SH-SY5Y (cell line): Measurements from ENCODE around the gene KIF26B.

Experiments
- GATA2 ChIP-seq: IDR thresholded peaks from 2 replicates; pipeline ENCODE4 v1.6.1; 2011; ENCODE audit warnings: mild to moderate bottlenecking, low read depth, low read length
- GATA3 ChIP-seq: IDR thresholded peaks from 2 replicates; pipeline ENCODE4 v1.6.1; 2011; ENCODE audit warnings: low read depth, mild to moderate bottlenecking, low read length, moderate library complexity

The KIF26B gene

GRCh38 chr1:245201201-245201600 lies 46.4 kb downstream of the KIF26B start:
- TF ChIP-seq GATA3 (no peak), GATA2 (no peak)

GRCh38 chr1:245201827-245202226 lies 47.0 kb downstream of the KIF26B start:
- TF ChIP-seq GATA2 = no peak
- no peak for TF ChIP-seq GATA3

DNA sequence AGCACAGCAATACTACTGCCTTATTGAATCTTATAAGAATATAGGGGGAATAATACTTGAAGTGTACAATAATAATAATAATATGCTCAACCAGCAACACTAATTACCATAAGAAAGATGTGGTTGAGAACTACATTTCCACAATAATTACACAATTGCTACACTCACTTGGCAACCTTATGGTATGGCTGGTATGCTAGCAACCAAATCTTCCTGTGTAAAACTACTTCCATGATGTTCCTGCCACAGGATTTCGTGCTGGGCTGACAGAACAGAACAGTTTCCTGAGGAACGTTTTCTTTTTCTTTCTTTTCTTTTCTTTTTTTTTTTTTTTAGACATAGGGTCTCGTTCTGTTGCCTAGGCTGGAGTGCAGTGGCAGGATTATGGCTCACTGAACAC lies 50.6 kb downstream of the KIF26B start:
- TF ChIP-seq GATA2 = no peak
- TF ChIP-seq GATA3 = no peak

DNA sequence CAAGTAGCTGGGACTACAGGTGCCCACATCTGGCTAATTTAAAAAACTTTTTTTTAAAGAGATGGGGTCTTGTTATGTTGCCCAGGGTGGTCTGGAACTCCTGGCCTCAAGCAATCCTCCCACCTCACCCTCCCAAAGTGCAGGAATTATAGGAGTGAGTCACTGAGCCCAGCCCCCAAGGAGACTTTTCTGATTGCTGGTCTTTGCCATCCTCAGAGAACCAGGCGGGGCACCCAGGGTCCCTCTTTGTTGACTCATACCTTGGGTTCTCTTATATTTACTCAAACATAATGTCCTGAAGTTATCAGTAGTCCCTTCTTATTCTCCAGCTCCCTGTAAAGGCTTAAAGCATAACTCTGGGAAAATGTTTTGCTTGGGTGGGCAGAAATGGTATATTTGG lies 51.1 kb downstream of the KIF26B start:
- no peak for TF ChIP-seq GATA3
- TF ChIP-seq GATA2 = no peak

DNA sequence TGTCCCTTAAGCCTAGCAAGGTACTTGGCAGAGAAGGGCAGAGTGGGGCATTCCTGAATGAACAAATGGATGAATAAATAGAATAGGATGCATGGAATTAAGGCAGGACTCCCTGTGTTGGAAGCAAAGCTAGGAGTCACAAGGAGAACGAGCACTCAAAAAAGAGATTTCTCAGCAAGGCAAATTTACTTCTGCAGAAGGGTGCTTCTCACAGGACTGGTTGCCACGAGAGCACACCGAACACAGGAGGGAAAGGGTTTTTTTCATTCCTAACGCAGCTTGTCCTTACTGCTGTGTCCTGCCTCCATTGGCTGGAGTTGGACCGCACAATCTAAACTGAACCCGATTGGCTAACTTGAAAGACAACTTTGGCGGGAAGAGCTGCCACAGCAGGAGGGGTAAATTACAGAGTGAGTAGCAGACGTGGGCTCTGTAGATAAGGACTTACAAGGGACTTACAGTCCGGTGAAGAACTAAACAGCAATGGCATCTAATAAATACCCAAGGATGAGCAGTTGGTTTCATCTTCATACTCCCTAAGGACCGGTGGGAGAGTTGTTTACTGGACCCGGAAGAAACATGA lies 52.4 kb downstream of the KIF26B start:
- TF ChIP-seq GATA2 = no peak
- no peak for TF ChIP-seq GATA3

DNA sequence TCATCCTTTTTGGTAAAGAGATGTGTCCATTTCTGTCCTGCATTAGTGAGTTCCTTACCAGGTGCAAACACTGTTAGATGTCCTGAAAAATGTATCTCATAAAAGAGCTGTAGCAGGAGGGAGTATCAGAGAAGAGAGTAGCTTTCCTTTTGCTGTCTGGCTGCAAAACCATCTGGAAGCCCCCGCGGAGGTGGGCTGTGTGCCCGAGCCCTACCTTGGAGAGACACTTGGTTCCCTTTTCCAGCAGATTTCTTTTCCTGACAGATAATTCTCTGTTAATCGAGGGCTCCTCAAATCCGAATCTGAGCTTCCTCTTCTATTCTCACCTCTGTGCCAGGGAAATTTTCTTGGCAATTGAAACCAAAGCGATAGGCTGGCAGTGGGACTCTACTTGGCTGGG lies 53.0 kb downstream of the KIF26B start:
- no peak for TF ChIP-seq GATA3
- no peak for TF ChIP-seq GATA2

GRCh38 chr1:245209658-245210435 lies 55.1 kb downstream of the KIF26B start:
- TF ChIP-seq GATA3 (no peak), GATA2 (no peak)

DNA sequence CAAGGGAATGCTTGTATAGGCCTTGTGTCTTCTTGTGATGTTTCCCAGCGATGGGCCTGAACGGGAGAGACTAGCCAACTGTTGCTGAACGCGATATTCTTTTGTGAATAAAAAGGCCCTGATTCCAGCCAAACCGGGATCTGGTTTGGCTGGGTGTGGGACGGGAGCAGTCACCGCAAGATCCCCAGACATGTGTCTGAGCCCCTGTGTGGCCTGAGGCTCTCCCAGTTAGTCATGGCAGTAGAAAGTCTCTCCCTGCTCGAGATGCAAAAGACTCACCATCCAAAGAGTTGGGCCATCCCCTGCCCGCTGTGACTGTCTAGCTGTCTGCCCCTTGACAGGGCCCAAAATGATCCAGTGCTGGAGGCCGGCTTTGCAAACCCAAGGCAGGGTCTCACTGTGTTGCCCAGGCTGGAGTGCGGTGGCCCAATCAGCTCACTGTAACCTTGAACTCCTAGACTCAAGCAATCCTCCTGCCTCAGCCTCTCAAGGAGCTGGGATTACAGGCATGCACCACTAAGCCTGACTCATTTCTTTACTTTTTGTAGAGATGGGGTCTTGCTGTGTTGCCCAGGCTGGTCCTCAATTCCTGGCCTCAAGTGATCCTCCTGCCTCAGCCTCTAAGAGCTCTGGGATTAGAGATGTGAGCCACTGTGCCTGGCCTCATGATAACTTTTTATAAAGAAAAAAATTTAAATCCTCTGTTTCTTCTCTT lies 56.4 kb downstream of the KIF26B start:
- TF ChIP-seq GATA3 (no peak), GATA2 (no peak)

DNA sequence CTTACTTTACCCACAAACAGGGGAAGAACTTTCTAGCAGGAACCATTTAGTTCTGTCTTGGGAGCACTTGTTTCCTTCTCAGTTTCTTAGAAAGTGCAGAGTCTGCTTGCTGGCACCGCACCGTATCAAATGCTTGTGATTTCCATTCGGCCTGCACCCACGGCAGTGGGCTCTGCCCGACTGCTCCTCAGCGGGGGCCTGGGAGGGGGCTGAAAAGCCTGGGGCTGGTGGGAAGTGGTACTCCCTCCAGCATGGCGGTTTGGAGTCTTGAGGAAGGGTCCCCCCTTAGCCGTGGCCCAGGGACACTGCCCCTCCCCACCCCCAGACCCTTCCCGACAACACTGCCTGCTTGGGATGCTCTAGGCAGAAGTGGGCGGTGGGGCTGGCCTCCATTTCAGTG lies 57.0 kb downstream of the KIF26B start:
- TF ChIP-seq GATA3 = no peak
- TF ChIP-seq GATA2 = no peak

DNA sequence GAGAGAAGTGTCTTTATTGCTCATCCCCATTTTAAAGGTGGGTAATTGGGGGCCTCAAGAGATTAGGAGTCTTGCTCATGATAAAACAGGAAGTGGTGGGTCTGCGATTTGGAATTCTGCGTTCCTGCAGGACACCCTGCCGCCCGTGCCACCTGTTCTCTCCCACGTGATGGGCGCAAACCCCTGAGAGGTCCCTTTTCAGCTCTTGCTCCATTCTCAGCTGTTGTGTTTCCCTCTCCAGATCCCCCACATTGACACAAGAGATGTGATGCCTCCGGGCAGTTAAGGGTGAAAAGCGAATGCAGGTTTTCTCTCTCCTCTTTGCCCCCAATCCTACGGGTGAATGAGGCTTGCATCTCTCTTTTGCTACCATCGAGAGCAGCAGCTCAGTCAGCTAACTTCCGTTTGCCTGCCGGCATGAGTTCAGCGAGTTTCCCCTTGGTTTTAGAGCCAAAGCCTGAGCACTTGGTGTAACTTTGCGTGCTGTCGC lies 57.5 kb downstream of the KIF26B start:
- no peak for TF ChIP-seq GATA3
- no peak for TF ChIP-seq GATA2

DNA sequence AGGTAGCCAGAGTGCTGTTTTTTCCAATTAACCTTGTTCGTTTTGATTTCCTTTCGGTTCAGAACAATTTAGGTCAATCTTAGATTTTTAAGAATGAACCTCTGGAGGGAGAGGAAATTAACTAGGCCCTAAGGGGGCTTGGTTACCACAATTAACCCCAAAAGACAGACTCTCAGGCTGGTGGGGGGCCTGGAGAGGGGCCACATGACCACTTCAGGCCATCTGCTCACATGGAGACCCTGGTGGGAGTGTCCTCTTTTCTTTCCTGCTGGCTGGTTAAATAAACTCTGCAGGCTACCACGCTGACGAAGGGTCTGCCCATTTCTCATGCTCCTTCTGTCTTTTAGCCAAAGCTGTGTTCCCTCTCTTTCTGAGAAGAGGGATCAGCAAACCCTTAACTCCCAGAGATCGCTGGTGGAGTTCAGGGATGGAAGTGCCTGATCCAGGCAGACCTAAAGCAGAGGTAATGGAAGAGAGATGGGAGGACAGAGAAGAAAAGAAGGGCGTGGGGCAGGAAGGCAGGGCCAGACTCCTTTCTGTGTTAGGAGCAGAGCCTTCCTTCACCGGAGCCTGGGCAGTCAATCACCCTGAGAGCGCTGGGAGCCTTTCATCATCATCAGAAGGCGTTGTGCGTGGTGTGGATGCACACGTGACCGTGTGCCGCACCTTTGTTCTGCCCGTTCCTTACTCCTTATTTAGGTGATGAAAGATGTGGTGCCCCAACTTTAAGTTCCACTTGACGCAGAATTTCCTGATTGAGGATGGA lies 58.5 kb downstream of the KIF26B start:
- TF ChIP-seq GATA2 (no peak), GATA3 (no peak)

GRCh38 chr1:245215071-245215470 lies 60.3 kb downstream of the KIF26B start:
- TF ChIP-seq GATA2 (no peak), GATA3 (no peak)

GRCh38 chr1:245216366-245217115 lies 61.8 kb downstream of the KIF26B start:
- TF ChIP-seq GATA3 = no peak
- TF ChIP-seq GATA2 = no peak
